Spleen (tissue), 11 donors: ENCODE measurements around the gene PDGFA. TPM values are rescaled to one million over a fixed set of nuclear protein-coding genes. Genes with fewer than 3 reads are reported as not detected.

ENCODE experiments used
- DNase-seq: peaks from one replicate; pipeline ENCODE4 v3.0.0-alpha.2; 2020
- H3K27ac ChIP-seq, 8 donors: fragments of 200-600 bp; sonication (generic) in 7 of 8; 1 replicate in 4 of 8; 2 replicates in 4 of 8; pipeline versions ENCODE4 v1.5.0 to v1.8.0; 2016 to 2021; ENCODE audit warnings: inconsistent platforms in 4 of 8, mild to moderate bottlenecking in 4 of 8, moderate library complexity in 1 of 8
- H3K27me3 ChIP-seq, 7 donors: fragments of 200-600 bp; sonication (generic) in 6 of 7; replicated peaks in 1 of 7; 1 replicate in 4 of 7; 2 replicates in 3 of 7; pipeline versions ENCODE4 v1.5.0 to v1.8.0; 2016 to 2021; ENCODE audit warnings: inconsistent platforms in 3 of 7, mild to moderate bottlenecking in 1 of 7
- H3K36me3 ChIP-seq, 6 donors: fragments of 200-600 bp; sonication (generic) in 5 of 6; 1 replicate in 4 of 6; 2 replicates in 2 of 6; pipeline versions ENCODE4 v1.5.0 to v1.8.0; 2016 to 2021; ENCODE audit warnings: inconsistent platforms in 2 of 6
- H3K4me1 ChIP-seq, 6 donors: fragments of 200-600 bp; sonication (generic) in 5 of 6; 1 replicate in 3 of 6; 2 replicates in 3 of 6; pipeline versions ENCODE4 v1.5.0 to v1.8.0; 2016 to 2021; ENCODE audit warnings: inconsistent platforms in 3 of 6
- H3K4me3 ChIP-seq, 8 donors: fragments of 200-600 bp; sonication (generic) in 7 of 8; 1 replicate in 4 of 8; 2 replicates in 4 of 8; pipeline versions ENCODE4 v1.5.0 to v1.8.0; 2016 to 2021; ENCODE audit warnings: inconsistent platforms in 4 of 8, mild to moderate bottlenecking in 4 of 8, moderate library complexity in 2 of 8
- H3K9me3 ChIP-seq, 8 donors: fragments of 200-600 bp; sonication (generic) in 7 of 8; 1 replicate in 4 of 8; 2 replicates in 4 of 8; pipeline versions ENCODE4 v1.5.0 to v1.8.0; 2016 to 2021; ENCODE audit warnings: inconsistent platforms in 4 of 8
- POLR2A ChIP-seq, 3 donors: fragments of 450-650 bp; IDR thresholded peaks; one replicate each; pipeline ENCODE4 v1.5.1; 2017; ENCODE audit warnings: antibody characterized with exemption in 3 of 3, mild to moderate bottlenecking in 1 of 3
- POLR2AphosphoS5 ChIP-seq, 3 donors: sonication (generic); formaldehyde crosslinking; IDR thresholded peaks; one replicate each; pipeline ENCODE4 v1.5.1; 2017; ENCODE audit warnings: antibody characterized with exemption in 3 of 3
- WGBS, 5 donors: extraction: QIAGEN DNeasy Blood & Tissue Kit in 3 of 5; methylation state at CpG; one replicate each; pipeline versions ENCODE4 v1.1.5 to v1.1.7; 2013 to 2018; 5-methylcytosine and 5-hydroxymethylcytosine counted together
- intact Hi-C: fragments of 100-400 bp; cut with DNase I; formaldehyde crosslinking; loops from one replicate; pipeline ENCODE4 v1.15.0; 2023; ENCODE audit warnings: low total_unique reads
- polyA plus RNA-seq, 3 donors: library from polyadenylated mRNA; stranded (reverse); fragments of 200-250 nt; gene quantifications; one replicate each; pipeline ENCODE4 v1.2.1, GENCODE V29; 2013
- total RNA-seq, 7 donors: library from RNA; depleted of rRNA in 3 of 7; stranded (reverse); fragments of >200 nt in 3 of 7; fragmentation: NEBNext Ultra II Directional in 4 of 7; extraction: Animal tissue kit (Norgen Biotek cat#: 25700) in 4 of 7; gene quantifications; one replicate each; pipeline versions ENCODE4 v1.1.0 to v1.2.1, GENCODE V29; 2016 to 2021
- TF ChIP-seq, protein P1 (sequence below), 11 experiments: fragments of 200-600 bp in 7 of 11; fragments of 450-650 bp in 4 of 11; sonication (generic) in 4 of 11; IDR thresholded peaks in 8 of 11; conservative IDR thresholded peaks in 3 of 11; 1 replicate in 7 of 11; 2 replicates in 4 of 11; pipeline versions ENCODE4 v1.4.0 to v1.8.0; 2016 to 2021; ENCODE audit warnings: antibody characterized with exemption in 11 of 11, inconsistent platforms in 4 of 11, mild to moderate bottlenecking in 1 of 11
- donor health status: healthy with polysubstance abuse.
- donor health status: DM: no; HTN: no; CAD: no; lungs with moderate emphysema.
- donor health status: DM: no; HTN: no; CAD: no.
- donor health status: Bipolar disorder and iron deficiency.
- donor health status: healthy.
- donor health status: DM: no; HTN: no; CAD: no.
- donor health status: DM: yes; HTN: yes; CAD: no.

PDGFA gene
- total and polyA plus RNA-seq, 10 donors, result 6.1 to 49.5 (median 19.9) TPM

DNA sequence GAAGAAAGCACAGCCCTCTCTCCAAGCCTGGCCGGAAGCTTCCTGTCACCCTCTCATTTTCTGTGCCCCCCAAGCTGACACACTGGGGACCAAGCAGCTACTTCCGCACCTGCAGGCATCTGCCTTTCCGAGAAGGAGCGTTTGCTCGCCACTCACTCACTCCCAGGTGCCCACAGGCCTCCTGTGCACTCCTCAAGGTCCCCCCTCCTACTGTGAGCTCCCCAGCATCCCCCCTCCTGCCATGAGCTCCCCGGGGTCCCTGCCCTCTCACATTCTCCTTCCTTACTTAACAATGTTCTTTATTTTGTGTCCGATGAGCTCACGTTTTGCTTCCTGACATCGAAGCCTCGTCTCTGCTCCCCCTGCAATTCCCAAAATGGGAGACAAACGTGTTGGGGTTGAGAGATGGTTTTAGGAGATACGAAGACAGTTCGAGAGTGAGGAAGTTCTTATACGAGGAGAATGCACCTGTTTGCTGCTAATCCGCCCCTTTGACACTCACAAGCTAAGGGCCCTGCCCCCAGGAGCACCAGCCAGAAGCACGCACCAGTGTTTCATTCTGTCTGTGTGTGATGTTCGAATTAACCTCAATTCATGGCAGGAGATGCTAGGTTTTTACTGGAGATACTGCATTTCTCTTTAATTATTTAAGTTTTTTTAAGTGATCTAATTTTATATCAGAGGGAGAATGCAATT lies 70.2 kb downstream of the PDGFA start:
- H3K9me3 ChIP-seq, result no peaks in the 10 kb centered on the region
- H3K36me3 ChIP-seq, result no peaks in the 10 kb centered on the region
- H3K27ac ChIP-seq, result no peak overlapping the region
- DNase-seq, result no peak
- no peak overlapping the region for H3K4me3 ChIP-seq
- WGBS, 5 donors, result 75 to 79% (median 78%) methylated on average over 17 of the region's 17 CpGs
- TF ChIP-seq POLR2A (IDR thresholded peaks at IDR 0.05) (no peak), POLR2AphosphoS5 (IDR thresholded peaks at IDR 0.05) (no peak)
- TF ChIP-seq, protein P1, sequence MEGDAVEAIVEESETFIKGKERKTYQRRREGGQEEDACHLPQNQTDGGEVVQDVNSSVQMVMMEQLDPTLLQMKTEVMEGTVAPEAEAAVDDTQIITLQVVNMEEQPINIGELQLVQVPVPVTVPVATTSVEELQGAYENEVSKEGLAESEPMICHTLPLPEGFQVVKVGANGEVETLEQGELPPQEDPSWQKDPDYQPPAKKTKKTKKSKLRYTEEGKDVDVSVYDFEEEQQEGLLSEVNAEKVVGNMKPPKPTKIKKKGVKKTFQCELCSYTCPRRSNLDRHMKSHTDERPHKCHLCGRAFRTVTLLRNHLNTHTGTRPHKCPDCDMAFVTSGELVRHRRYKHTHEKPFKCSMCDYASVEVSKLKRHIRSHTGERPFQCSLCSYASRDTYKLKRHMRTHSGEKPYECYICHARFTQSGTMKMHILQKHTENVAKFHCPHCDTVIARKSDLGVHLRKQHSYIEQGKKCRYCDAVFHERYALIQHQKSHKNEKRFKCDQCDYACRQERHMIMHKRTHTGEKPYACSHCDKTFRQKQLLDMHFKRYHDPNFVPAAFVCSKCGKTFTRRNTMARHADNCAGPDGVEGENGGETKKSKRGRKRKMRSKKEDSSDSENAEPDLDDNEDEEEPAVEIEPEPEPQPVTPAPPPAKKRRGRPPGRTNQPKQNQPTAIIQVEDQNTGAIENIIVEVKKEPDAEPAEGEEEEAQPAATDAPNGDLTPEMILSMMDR (IDR thresholded peaks at IDR 0.05 in 8 of 11, conservative IDR thresholded peaks at IDR 0.05 in 3 of 11), result no peak
- intact Hi-C loops, result no loop called here
- H3K4me1 ChIP-seq, result peaks cover 0 to 30% (median 12%) of the 10 kb centered on the region in 6 donors
- peaks cover 0 to 48% (median 9%) of the 10 kb centered on the region in 7 donors for H3K27me3 ChIP-seq

DNA sequence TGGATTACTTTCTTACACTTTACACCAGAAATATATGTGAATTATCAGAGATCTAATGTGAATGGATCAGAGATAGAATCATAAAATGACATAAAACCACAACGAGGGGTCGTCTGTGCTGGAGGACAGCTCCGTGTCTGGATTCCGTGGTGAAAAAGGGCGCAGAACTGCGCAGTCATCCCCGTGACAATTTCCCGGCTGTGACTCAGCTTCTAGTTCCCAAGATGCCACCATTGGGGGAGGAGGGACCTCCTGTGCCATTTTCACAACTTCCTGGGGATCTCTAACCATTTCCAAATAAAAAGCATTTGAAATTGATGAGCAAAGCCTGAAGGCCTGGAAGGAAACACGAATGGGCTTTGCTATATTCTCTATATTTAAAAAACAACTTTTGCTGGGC lies 72.1 kb downstream of the PDGFA start:
- Histone ChIP-seq H3K27me3 (peaks cover 0 to 29% (median 4%) of the 10 kb centered on the region in 7 donors), H3K4me1 (peaks cover 0 to 22% (median 6%) of the 10 kb centered on the region in 6 donors), H3K36me3 (no peaks in the 10 kb centered on the region), H3K27ac (no peak overlapping the region), H3K4me3 (no peak overlapping the region), H3K9me3 (no peaks in the 10 kb centered on the region)
- intact Hi-C loops, result no loop called here
- WGBS, 5 donors, result 75 to 89% (median 82%) methylated on average over 9 of the region's 9 CpGs
- TF ChIP-seq POLR2A (IDR thresholded peaks at IDR 0.05), result no peak
- TF ChIP-seq POLR2AphosphoS5 (IDR thresholded peaks at IDR 0.05), result no peak
- TF ChIP-seq, protein P1 (IDR thresholded peaks at IDR 0.05 in 8 of 11, conservative IDR thresholded peaks at IDR 0.05 in 3 of 11), result no peak
- no peak for DNase-seq

Other genes starting within 250 kb of the PDGFA start
- not detected for gene FOXL3, start 229.7 kb downstream of the PDGFA start, total RNA-seq
- gene FOXL3, start 229.7 kb downstream of the PDGFA start, polyA plus RNA-seq, result not detected
- gene DNAAF5, start 206.9 kb upstream of the PDGFA start, total RNA-seq, result 10 to 100 TPM; 13.7 to 22.4 (median 21.2) TPM
- gene DNAAF5, start 206.9 kb upstream of the PDGFA start, polyA plus RNA-seq, result 1 to 10 TPM; 7.5 to 8.4 (median 7.7) TPM
- 10 to 100 TPM; 20.8 to 39.5 (median 23.8) TPM for gene PRKAR1B, start 207.4 kb upstream of the PDGFA start, total RNA-seq
- gene PRKAR1B, start 207.4 kb upstream of the PDGFA start, polyA plus RNA-seq, result 10 to 100 TPM in 2 of 3 donors, 1 to 10 TPM in 1; 9.9 to 30.2 (median 13.9) TPM